ENCODE measurements around the gene FAM219A.

FAM219A gene

DNA sequence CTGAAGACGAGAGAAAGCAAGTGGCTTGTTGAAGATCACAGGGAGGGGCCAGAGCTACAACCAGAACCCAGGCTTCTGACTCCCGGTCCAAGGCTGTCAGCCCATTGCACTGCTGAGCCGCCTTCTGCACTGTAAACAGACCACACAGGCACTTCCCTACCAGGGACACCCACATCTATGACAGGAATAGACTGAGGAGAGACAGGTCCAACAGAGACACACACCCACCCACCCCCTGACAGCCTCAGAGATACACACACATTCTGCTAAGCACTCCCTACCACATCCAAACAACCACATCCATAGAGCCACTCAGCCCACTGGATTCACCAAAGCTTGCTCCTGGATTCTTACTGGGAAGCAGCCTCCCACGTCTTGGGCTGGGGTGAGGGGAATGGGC is 58.6 kb downstream of the FAM219A start:
- DNase-seq, result no peak

DNA sequence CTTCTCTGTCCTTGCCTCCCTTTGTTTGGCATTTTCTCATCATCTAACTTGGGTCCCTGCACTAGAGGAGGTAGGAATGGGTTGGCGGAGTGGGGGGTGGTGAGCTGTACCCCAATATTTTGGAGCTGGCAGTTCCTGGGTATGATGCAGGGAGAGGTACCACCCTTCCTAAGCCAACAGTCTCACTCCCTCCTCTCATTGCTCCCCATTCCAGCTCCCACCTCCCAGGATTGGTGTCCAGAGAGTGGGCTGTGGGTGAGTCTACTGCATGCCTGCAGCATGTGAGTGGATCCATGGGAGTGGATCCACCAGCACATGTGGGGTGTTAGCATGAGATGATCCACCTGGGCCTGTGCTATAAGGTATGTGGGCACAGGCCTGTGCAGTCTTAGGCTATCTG is 59.5 kb downstream of the FAM219A start:
- DNase-seq, result no peak

DNA sequence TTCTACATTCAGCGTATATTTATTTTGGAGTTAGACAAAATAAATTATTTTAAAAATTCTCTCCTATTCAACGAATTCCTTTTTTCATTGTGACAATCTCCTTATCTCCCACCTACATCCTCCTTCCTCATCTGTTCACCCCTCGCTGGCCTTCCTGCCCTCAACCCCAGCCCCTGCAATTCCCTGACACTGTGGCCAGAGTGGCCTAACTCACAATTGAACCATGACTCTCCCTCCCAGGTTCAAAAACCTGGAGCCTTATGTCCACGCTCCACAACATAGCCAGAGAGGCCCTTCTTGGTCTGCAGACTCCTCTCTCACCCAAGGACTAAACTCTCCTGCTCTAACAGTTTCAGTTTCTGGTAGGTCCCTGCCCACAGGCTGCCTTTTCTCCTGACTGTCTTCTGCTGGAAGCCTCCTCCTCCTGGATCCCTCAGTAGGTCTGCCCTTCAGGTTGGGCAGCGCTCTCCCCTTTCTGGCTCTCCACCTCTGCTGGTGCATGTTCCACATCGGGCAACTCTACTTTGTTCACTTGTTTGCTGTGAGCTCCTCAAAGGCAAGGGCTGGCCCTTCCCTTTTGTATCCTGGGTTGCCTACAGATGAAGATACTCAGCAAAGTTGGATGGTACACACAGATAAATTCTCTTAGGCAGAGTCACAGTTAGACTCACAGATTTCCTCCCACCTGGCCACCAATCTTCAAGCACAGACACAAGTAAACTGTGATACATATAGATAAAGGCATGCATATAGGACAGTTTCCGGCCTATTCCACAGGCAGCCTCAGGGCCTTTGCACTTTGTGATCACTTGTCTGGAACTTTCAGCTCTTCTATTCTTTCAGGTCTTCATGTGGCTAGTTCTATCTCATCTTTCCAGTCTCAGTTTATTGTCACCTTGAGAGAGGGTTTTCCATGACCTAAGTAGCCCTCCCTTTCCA is 61.8 kb downstream of the FAM219A start:
- no peak for DNase-seq

DNA sequence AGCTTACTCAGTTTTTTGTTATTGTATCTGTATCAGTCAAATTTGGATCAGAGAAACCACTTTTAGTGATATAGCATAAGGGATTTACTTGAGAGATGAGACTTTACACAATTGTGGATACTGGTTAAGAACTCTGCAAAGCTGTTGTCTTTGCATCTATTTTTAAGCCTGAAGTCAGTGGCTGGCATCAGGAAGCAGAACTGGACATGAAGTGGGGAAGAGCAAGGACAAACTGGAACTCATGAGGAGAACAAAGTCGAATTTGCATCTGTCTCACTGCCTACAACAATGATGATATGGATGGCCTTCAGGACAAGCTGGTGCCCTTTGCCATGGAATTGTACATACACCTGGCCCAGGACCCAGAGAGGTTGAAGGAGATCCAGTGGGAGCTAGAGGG is 65.9 kb downstream of the FAM219A start:
- no peak for DNase-seq

GRCh38 chr9:34387239-34387638 is 71.1 kb downstream of the FAM219A start:
- no peak for DNase-seq

DNA sequence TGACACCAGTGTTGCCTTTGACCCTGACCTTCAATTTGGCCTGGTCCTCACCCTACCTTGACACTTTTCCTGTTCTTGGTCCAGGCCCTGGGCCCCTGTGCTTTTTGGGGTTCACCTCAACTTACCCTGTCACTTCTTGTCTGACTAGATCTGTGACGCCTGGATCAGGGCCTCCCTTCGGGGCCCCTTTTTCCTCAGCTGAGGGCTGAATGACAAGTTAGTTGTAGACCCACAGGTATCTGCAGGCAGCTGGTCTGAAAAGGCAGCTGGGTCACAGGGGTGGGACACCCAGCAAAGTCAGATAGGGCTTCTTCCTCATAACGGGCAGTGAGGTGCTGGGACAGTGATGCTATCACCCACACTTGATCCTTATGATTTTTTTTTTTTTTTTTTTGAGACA is 71.7 kb downstream of the FAM219A start:
- no peak for DNase-seq

GRCh38 chr9:34385561-34386230 is 72.7 kb downstream of the FAM219A start:
- DNase-seq, result no peak

DNA sequence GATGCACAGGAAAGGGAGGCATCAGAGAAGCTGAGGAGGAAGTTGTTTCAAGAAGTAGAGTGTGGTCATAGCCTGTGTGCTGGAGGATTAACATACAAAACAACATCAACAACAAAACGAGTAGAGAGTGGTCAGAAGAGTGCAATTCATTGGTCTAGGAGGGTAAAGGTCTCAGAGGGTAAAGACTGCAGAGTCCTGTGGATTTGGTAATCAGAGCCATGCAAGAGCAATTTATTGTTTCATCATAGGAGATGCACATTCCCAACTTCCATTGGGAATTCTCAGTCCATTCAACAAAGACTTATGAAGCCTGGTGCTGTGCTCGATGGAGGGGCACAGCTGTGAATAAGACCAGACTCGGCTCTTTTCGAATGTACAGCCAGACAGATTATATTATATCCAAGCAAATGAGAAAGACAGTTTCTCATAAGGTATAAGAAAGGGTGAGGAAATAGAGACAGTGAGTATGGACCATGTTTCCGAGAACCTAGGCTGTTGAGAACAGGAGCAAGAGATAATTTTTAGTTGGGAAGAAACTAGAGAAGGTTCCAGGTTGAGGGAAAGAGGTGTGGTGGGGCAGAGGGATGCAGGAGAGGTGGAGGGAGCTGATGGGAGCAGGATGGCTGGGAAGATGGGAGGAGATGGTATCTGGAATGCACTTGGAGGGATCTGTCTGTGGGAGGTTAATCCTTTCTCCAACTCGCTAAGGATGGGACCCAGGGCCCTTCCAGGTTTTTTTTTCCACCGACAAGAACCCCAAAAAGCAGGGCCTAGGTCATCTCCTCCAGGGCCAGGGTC is 73.8 kb downstream of the FAM219A start:
- no peak for DNase-seq

- no peak for DNase-seq
Measured at GRCh38 chr9:34383904-34384303, 74.5 kb downstream of the FAM219A start.

GRCh38 chr9:34382879-34383278 is 75.5 kb downstream of the FAM219A start:
- no peak for DNase-seq

GRCh38 chr9:34382054-34382453 is 76.3 kb downstream of the FAM219A start:
- DNase-seq, result no peak

DNA sequence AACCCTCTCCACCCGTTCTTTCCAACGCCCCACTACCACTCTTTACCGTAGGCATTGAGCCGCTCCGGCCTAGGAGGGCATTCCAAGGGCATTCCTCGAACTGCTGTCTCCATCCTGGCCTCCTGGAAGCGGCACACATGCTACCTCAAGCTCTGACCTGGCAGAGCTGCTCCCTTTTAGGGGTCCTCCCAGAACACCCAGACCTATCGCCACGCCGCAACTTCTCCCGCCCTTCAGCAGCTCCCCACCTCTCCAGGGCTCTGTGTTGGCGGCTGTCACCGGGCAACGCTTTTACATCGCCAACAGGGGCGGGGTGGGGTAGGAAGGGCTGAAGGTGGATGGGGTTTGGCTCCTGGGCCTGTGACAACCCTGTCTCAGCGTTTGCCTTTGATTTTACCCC is 77.0 kb downstream of the FAM219A start:
- no peak for DNase-seq

DNA sequence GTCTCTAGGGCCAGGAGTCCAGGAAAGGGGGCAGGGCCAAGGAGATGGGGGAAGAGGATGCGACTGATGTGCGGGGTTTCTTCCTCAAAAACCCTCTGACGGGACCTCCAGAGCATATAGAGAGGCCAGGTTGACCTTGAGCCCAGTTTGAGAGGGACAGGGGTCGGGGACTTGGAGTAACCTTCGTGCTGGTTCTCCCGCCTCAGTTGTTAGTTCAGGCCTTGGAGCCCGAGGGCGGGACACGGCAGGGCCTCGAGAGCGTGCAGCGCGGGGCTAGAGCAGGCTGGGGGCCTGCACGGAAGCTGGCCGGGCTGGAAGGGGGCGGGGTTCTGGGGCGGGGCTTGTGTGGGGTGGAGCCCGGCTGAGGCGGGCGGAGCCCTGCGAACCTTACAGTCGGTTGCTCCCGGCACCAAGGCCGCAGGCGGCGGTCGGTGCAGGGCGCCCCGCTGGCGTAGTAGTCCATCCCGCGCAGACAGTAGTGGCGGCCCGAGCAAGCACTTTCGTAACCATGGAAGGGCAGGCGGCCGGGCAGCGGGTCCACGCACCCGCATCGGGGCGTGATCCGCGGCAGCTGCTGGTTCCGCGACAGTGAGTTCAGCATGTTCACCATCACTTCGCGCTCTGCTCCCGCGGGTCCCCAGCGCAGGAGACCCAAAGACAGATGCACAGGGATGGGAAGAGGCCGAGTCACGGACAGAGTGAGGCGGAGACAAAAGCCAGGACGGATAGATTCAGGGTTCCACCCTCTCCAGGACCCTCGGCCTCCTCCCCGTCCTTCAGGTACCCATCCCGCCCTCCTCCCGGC is 77.7 kb downstream of the FAM219A start:
- DNase-seq, result peak; percentile 79

DNA sequence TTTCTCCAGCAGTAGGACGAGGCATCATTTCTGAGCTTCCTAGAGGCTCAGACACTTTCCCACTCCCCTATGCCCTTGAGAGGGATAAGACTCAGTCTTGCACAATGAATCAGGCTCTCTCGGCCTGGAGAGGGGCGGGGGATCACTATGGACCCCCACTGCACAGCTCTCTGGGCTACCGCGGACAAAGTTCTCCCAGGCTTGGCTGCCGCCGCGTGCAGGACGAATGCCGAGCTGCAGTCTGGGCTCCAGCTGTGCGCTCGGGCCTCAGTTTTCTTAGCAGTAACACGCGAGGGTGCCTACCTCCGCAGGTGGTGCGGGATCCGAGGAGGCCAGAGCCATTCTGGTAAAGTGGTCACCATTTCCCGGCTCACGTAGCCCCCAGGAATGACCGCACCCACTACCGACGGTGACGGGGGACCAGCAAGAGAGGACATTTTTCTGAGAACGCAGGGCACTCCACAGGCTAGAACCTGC is 78.3 kb downstream of the FAM219A start:
- DNase-seq, result no peak

DNA sequence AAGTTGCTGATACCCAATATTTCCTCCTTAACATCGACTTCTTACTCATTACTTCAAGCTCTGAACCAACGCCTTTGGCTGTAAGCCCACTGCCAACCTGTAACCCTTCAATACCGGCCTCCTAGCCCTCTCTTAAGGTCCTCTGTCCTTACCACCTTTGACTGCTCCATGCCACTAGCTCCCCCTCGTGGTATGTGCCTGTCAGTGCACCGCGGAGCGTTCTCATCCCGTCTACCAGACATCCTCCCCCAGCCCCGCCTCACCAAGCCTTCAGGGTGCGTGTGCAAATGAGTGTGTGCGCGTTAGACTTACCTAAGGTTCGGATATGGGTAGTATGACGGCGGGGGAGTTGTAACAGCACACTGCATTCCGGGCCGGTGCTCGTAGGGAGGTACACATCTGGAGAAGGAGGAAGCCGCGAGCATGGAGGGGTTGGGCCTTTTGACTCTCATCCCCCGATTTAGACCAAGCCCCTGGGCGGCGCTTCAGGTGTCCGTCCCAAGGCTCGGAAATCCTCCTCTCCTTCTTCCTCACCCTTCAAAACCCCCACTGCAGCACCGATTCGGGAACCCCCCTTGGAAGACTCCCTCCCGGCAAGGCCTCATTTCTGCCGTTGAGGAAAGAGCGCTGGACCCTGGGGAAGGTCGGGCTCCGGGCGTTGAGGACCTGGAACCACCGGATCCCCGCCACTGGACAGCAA is 78.9 kb downstream of the FAM219A start:
- DNase-seq, result peak; percentile 89

GRCh38 chr9:34378376-34379060 is 79.9 kb downstream of the FAM219A start:
- DNase-seq, result no peak

- no peak for DNase-seq
Measured at GRCh38 chr9:34377404-34377746, 81.0 kb downstream of the FAM219A start.

DNA sequence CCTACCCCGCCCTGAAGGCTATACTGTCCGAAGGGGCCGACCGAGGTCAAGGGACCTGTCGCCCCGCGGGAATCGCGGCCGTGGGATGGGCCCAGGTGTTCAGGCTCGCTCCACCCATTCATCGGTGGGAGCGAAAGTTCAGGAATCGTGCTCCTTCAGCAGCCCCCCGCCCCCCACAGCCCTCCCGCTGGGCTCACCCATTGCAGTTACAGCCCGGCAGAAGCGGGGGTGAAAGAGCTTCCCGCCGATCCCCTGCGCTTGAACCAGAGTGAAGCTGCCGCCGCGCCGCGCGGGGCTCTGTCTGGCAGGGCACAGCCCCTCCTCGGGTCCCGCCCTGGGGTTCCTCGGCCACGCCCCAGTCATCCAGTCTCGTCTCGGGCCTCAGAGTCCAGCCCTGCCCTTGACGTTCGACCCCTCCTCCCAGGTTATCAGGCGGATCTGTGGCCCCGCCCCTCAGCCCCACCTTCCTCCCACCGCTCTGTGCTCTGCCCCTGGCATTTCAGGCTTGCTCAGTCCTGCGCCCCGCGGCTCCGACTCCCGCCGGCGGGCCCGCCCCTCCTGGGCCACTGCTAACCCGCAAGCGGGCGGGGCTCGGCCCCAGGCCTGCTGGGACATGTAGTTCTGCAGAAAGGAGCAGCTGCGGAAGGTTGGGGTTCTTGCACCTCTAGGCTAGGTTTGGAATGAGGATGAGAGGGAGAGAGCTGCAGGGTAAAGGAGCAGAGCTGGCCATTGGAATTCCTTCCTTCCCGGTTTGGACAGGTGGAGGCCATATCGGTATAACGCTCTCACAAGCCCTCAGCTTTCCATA is 81.6 kb downstream of the FAM219A start, which contains the start of gene MYORG:
MYORG (minus strand) TSS at position 303 of the 808 bp plus-strand sequence. CDS start 3,955 bp downstream, outside the sequence.
- DNase-seq, result peak; percentile 98

GRCh38 chr9:34375901-34376595 is 82.3 kb downstream of the FAM219A start:
- DNase-seq, result peak; percentile 64
